Adrenal gland (tissue), 5 donors: ENCODE measurements around the gene TUBGCP6.

ENCODE experiments used
- CTCF ChIP-seq, 6 experiments: fragments of 450-650 bp in 4 of 6; fragments of 200-600 bp in 2 of 6; sonication (generic) in 1 of 6; IDR thresholded peaks; 1 replicate in 5 of 6; 2 replicates in 1 of 6; pipeline versions ENCODE4 v1.5.1 to v1.8.0; 2016 to 2021; ENCODE audit warnings: antibody characterized with exemption in 6 of 6, mild to moderate bottlenecking in 2 of 6, moderate library complexity in 1 of 6
- POLR2A ChIP-seq, 2 donors: fragments of 450-650 bp; IDR thresholded peaks; one replicate each; pipeline ENCODE4 v1.6.1; 2017; ENCODE audit warnings: antibody characterized with exemption in 2 of 2, mild to moderate bottlenecking in 2 of 2, moderate library complexity in 1 of 2
- donor health status: DM: no; HTN: no; CAD: no.

- TF ChIP-seq CTCF (IDR thresholded peaks at IDR 0.05) (no peak), POLR2A (IDR thresholded peaks at IDR 0.05) (no peak)
These were observed 70.9 kb downstream of the TUBGCP6 start for GRCh38 chr22:50173983-50174355.
